ENCODE measurements around the gene SCRT2.

- TF ChIP-seq SUZ12 (IDR thresholded peaks at IDR 0.05) (no peak), TARDBP (IDR thresholded peaks at IDR 0.05) (no peak), SP1 (IDR thresholded peaks at IDR 0.05) (no peak), FOXM1 (IDR thresholded peaks at IDR 0.05; ENCODE audit: borderline replicate concordance) (no peak)
Observed at GRCh38 chr20:695165-695866, 19.7 kb upstream of the SCRT2 start.
